ENCODE data around the gene ATP2A1.

ATP2A1 gene

DNA sequence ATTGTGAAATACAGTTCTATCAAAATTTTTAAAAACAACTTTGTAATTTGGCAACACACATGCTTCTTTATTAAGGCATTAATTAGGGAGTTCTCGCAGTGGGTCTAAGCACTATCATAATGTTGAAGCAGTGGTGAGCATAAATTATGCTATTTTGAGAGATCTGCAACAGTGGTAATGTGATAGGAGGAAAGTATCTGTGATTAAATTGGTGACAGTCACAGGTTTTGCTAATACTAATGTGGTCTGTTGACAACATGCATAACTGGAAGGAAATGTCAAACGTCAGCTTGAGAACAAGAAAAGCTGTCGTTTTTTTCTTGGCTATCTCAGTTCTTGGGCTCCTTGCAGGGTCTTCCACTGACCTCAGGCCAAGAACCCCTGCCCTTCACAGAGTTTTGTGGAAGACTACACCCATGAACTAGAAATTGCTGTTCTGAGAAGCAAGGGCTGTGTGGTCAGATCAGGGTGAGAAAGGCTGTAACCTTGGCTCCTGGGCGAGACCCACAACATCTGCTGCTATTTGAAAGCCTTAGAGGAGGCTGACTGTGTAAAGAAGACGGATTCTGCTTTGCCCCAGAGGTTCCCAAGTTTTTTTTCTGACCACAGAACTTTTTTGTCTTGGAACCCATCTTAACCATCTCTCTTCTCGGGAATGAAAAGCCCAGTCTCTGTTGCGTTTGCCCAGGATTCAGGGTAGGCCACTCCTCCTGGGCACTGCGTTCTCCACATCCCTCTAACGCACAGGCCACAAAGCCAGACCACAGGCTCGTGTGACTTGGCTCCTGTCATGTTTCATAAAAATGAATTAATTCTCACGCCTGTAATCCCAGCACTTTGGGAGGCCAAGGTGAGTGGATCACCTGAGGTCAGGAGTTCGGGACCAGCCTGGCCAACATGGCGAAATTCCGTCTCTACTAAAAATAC, 13.9 kb downstream of the ATP2A1 start:
- no peak overlapping the region for H3K4me3 ChIP-seq (ENCODE audit: low read depth, low read length)
- TF ChIP-seq CTCF (IDR thresholded peaks at IDR 0.05; ENCODE audit: low read depth, low read length, missing control alignments), result no peak
- in situ Hi-C loops (cut with HindIII; ENCODE audit: low pct_ligation_motif_present, low sequenced_read_pairs), result no loop called here
- no peak for DNase-seq
- no peak overlapping the region for H3K27ac ChIP-seq
- no peaks in the 10 kb centered on the region for H3K36me3 ChIP-seq (replicated peaks)
- H3K27me3 ChIP-seq (replicated peaks), result no peaks in the 10 kb centered on the region

GRCh38 chr16:28893291-28893690, 15.0 kb downstream of the ATP2A1 start:
- no peak for DNase-seq
- TF ChIP-seq CTCF (IDR thresholded peaks at IDR 0.05; ENCODE audit: low read depth, low read length, missing control alignments), result no peak
- no peak overlapping the region for H3K27ac ChIP-seq
- H3K36me3 ChIP-seq (replicated peaks), result no peaks in the 10 kb centered on the region
- H3K27me3 ChIP-seq (replicated peaks), result no peaks in the 10 kb centered on the region
- no peak overlapping the region for H3K4me3 ChIP-seq (ENCODE audit: low read depth, low read length)
- in situ Hi-C loops (cut with HindIII; ENCODE audit: low pct_ligation_motif_present, low sequenced_read_pairs), result no loop called here

DNA sequence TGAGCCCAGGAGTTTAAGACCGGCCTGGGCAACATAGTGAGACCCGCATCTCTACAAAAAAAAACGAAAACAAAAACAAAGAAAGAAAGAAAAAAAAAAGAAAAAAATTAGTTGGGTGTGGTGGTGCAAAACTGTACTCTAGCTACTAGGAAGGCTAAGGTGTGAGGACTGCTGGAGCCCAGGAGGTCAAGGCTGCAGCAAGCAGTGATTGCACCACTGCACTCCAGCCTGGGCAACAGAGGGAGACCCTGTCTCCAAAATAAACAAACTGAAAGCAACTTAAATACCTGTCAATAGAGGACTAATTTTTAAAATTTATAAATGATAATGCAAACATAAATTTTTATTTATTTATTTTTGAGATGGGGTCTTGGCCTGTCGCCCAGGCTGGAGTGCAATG, 17.3 kb downstream of the ATP2A1 start:
- DNase-seq, result no peak
- in situ Hi-C loops (cut with HindIII; ENCODE audit: low pct_ligation_motif_present, low sequenced_read_pairs), result no loop called here
- H3K27me3 ChIP-seq (replicated peaks), result no peaks in the 10 kb centered on the region
- H3K4me3 ChIP-seq (ENCODE audit: low read depth, low read length), result no peak overlapping the region
- no peak overlapping the region for H3K27ac ChIP-seq
- no peak for TF ChIP-seq CTCF (IDR thresholded peaks at IDR 0.05; ENCODE audit: low read depth, low read length, missing control alignments)
- no peaks in the 10 kb centered on the region for H3K36me3 ChIP-seq (replicated peaks)

GRCh38 chr16:28897826-28898225, 19.5 kb downstream of the ATP2A1 start:
- H3K4me3 ChIP-seq (ENCODE audit: low read depth, low read length), result no peak overlapping the region
- no peaks in the 10 kb centered on the region for H3K27me3 ChIP-seq (replicated peaks)
- no peak for TF ChIP-seq CTCF (IDR thresholded peaks at IDR 0.05; ENCODE audit: low read depth, low read length, missing control alignments)
- no peak overlapping the region for H3K27ac ChIP-seq
- DNase-seq, result no peak
- no peaks in the 10 kb centered on the region for H3K36me3 ChIP-seq (replicated peaks)
- in situ Hi-C loops (cut with HindIII; ENCODE audit: low pct_ligation_motif_present, low sequenced_read_pairs), result no loop called here

DNA sequence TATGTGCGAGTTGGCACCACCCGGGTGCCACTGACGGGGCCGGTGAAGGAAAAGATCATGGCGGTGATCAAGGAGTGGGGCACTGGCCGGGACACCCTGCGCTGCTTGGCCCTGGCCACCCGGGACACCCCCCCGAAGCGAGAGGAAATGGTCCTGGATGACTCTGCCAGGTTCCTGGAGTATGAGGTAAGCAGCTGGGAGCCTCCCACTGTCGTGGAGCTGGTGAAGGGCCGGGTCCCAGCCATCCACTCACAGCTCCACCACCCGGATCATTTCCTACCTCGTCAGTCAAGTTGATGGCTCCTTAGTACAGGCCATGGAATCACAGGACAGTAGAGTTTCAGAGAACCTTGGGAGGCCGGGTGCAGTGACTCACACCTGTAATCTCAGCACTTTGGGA, 20.0 kb downstream of the ATP2A1 start:
- H3K4me3 ChIP-seq (ENCODE audit: low read depth, low read length), result no peak overlapping the region
- H3K36me3 ChIP-seq (replicated peaks), result no peaks in the 10 kb centered on the region
- no peaks in the 10 kb centered on the region for H3K27me3 ChIP-seq (replicated peaks)
- DNase-seq, result no peak
- in situ Hi-C loops (cut with HindIII; ENCODE audit: low pct_ligation_motif_present, low sequenced_read_pairs), result no loop called here
- TF ChIP-seq CTCF (IDR thresholded peaks at IDR 0.05; ENCODE audit: low read depth, low read length, missing control alignments), result no peak
- H3K27ac ChIP-seq, result no peak overlapping the region

All from brain microvascular endothelial cell (primary cell).